Right kidney (tissue), 1 donor: ENCODE measurements around the gene ENTPD6.
"Not testable (repeated sequence)": the region's sequence is repeated elsewhere in the genome, so short reads cannot be mapped to it uniquely, and the experiment has no call there.

Experiments
- DNase-seq: peaks from one replicate; pipeline ENCODE4 v3.0.0-alpha.2; 2016

The ENTPD6 gene

DNA sequence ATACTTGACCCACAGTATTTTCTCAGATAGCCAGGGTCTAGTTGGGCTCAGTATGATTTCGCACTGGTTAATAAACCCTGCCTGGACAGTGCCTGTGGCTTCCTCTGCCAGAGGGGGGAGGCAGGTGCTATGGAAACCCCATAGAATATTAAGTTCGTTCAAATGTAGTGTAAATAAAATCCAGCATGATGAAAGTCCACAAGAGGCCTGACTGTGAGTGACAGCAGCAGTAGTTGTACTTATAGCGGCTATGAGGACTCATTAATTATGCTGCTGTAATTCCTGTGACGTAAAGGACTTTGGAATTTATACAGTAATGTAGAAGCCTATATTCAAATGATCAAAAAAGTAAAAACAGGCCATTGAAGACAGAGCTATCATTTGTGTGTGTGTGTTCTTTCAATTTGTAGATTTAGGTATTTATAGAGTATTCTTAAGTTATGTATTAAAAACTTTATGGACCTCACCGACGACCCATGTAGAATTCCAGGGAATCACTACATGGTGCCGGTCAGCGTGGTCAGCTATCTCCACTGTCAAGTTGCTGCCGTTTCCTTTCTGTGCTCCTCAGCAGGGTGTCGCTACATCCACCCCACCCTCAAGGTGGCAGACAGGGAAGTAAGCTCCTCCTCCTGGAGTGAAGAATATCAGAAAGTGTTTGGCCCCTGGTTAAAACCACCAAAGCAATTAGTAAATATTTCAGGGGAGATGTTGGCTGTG lies 62.4 kb downstream of the ENTPD6 start:
- DNase-seq = no peak

DNA sequence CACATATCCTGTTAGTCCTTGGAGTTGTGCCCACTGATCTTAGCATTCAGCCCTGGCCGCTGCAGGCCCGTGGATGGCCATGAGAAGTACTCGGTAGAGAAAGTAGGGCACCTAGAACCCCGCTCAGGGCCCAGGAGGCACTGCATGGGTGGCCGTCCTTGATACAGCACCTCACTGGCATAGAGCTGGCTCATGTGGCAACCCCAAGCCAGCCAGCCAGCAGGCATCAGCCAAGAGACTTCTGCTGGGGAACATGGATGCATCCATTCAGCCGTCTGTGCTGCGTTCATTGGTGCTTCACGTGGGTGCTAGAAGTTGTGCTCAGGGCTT lies 62.9 kb downstream of the ENTPD6 start:
- DNase-seq = no peak

DNA sequence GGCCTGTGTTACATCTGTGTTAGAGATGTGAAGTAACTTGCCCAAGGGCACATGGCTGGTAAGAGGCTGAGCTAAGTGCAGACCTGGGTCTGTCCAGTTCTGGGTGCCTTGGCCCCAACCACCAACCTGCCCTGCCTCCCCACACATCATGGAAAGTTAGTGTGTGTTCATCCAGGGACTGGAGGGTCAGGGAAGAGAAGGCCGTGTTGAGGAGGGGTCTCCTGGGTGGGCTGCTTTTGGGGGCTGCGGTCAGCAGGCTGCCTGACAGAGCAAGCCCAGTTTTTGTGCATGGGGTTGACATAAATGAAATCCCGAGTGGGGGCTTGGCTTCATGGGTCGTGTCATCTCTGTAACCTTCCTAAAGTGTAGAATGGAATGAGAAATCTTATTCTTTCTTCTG lies 63.3 kb downstream of the ENTPD6 start:
- DNase-seq = no peak

DNA sequence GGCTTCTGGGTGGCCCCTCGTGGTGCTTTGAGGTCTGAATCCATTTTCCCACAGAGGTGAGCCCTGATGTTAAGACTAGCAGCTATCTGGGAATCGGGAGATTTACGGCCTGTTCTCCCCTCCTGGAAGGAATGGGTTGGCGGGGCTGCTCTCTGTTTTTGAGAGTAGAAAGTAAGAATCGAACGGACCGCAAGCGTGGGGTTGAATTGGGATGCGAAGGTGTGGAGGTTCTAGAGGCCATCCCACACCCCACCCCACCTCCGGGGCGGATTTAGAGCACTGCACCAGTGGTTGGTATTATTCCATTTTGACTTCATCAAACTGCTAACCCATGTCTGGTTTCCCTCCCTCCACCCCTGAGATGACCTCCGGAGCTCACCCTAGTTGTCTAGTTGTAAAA lies 63.8 kb downstream of the ENTPD6 start:
- no peak for DNase-seq

DNA sequence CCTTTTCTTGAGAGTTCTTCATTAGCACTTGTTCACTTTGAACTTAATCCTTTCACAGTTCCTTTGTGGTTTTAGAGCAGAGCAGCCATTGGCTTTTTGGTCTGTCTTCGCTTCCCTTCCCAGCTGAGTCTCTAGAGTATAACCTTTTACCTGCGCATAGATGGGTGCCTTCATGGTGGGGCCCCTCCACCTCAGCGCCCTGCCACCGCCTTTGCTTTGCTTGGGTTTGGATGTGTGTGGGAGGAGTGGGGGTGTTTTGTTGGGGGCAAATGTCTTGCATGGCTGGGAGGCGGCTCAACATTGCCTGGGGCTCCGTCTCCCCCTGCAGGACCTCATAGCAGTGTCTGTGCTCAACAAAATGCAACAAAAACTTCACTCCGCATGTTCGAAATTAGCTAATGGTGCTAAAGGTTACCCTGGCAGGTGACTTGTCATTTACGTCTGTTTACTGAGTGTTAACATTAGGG lies 64.3 kb downstream of the ENTPD6 start:
- DNase-seq = no peak

DNA sequence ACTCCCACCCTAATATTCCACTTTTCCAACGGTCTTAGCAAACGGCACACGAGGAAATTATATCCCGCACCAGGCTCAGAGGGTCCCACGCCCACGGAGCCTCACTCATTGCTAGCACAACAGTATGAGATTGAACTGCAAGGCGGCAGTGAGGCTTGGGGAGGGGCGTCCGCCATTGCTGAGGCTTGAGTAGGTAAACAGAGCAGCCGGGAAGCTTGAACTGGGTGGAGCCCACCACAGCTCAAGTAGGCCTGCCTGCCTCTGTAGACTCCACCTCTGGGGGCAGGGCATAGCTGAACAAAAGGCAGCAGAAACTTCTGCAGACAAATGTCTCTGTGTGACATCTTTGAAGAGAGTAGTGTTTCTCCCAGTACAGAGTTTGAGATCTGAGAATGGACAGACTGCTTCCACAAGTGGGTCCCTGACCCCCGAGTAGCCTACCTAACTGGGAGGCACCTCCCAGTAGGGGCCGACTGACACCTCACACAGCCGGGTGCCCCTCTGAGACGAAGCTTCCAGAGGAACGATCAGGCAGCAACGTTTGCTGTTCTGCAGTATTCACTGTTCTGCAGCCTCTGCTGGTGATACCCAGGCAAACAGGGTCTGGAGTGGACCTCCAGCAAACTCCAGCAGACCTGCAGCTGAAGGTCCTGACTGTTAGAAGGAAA lies 65.4 kb downstream of the ENTPD6 start:
- DNase-seq = not testable (repeated sequence)

DNA sequence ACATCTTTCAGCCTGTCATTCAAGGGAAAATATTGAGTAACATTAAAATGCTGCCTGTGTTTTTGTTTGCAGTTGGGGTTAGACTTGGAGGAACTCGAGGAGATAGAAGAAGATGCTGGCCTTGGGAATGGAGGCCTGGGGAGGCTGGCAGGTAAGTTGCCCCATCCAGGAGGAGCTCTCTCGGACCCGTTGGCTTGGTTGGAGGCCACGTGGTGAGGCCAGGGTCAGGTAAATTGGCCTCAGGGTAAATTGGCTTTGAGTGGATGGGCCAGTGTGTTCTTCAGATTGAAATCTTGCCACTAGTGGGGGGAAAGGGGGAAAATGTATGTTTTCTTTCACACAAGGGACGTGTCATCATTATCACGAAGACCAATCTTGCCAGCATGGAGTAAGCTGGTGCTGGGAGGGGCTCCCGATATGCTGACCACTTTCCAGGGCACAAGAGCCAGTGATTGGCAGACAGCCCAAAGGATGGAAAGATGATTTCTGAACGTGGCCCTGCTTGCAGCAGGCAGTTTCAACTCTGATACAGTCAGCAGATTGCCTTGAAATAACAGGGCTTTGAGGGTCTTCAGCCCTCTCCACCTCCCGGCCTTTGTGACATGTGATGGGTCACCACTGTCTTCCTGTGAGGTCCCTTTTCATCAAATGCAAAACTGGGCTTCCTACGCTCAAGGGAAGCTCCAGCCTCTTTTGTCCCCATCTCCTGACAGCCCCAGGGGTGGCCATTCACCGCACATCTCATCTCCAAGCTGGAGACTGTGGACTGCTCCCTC lies 73.7 kb downstream of the ENTPD6 start:
- no peak for DNase-seq

DNA sequence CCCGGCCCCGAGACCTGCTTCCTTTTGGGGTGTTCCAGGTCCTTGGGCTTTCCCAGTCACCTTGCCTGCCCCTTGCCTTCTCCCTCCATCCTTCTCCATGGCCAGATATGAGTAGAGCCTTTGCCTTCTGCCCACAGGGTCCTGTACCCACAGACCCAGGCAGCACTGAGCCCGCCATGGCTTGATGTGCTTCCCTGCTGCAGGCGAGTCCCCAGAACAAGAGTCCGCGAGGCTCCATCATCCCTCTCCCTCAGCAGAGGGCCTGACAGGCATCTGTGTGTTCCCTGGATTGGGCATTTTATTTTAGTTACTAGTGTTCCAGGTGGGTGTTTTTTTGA lies 74.3 kb downstream of the ENTPD6 start:
- DNase-seq = no peak

DNA sequence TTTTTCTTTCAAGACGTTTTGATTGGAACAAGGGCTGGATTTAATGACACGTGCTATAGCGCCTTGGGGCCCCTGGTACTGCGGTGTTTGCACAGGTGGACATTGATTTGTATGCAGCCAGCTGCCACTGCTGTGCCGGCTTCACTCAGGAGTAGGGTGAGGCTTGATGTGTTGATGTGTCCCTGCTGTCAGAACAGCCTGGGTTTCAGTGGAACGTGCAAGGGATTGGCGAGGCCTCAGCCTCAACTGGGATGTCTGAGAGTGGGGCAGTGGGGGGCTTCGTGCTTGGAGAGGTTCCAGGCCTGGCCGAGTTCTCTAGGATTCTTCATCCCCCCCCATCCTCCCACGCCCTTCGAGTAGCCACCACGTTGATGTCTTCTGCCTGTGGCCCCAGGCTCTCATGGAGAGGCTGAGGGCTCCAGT lies 75.3 kb downstream of the ENTPD6 start:
- DNase-seq = no peak

DNA sequence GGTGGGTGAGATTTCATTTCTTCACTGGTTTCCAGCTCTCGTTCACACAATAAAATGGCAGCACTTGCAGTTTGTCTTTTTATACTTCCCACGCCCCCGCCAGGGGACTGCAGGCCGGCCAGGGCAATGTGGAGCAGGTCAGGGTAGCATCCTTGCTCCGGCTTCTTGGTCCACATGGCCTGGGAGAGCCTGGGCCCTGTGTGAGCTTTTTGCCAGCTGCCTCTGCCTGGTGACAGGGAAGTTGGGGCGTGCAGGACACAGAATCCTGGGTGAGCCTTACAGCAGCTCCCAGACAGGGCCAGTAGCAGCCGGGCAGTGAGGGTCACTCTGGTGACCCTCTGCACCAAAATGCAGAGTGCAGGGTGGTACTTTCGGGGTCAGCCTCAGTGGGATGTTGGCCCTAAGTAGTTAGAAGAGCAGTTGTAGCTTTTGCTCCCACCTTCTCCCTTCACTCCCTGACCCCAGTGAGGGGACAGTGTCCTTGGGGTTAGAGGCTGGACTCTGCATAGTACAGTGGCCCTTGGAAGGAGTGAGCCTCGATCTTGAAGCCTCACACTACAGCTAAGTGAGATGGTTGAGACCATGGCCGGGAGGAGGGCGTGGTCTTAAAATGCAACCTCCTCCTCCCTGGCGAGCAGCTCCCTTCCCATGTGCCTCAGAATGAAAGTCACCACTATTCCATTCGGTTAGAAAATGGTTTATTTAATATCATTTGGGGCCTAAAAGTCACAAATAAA lies 76.1 kb downstream of the ENTPD6 start:
- no peak for DNase-seq

DNA sequence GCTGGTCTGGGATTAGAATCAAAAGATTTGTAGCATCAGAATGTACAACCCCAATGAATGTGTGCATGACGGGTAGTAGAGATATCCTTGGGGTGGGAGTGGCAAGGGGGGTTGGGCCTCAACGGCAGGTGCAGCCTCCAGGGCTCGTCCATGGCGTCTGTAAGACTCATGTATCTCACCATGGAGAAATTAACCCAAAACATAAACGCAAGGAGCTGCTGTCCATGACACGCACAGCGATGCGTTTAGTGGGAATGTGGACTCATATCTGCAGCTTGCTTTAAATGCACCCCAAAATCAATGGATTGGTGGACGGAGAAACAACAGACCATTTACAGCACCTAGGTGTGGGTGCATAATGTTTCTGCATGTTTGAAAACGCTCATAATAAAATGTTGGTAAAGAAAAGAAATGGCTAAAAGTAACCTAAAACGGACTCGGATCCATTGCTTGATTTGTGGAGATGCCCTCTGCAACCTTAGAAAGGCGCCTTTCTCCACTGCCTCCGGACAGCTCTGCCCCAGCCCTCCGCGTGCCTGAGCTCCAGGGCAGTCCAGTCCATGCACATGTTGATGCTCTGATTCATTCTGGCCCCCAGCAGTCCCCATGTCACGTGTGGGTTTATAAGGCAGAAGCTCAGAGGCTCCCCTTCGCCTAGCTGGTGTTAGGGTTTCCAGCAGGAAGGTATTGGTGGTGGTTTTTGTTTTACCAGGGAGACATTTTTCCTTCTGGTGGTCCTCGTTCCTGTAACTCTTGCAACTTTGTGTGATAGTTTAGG lies 76.9 kb downstream of the ENTPD6 start:
- DNase-seq = no peak

DNA sequence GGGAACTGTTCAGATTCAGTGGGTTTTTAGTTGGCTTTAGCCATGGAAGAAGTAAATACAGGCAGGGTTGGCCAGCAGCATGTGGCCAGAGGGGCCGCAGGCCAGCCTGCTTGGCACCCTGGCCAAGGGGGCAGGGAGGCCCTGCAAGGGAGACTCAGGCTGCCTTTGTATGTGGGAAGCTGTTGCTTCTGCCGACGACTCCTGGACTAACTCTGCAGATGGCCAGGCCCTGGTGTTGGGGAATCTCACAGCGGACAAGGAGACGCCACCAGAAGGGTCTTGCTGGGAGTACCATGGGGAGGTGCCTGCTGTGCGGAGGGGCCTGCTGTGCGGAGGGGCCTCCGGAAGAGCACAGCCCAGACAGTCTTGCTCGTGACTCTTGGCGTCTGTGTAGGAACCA lies 77.5 kb downstream of the ENTPD6 start:
- no peak for DNase-seq

DNA sequence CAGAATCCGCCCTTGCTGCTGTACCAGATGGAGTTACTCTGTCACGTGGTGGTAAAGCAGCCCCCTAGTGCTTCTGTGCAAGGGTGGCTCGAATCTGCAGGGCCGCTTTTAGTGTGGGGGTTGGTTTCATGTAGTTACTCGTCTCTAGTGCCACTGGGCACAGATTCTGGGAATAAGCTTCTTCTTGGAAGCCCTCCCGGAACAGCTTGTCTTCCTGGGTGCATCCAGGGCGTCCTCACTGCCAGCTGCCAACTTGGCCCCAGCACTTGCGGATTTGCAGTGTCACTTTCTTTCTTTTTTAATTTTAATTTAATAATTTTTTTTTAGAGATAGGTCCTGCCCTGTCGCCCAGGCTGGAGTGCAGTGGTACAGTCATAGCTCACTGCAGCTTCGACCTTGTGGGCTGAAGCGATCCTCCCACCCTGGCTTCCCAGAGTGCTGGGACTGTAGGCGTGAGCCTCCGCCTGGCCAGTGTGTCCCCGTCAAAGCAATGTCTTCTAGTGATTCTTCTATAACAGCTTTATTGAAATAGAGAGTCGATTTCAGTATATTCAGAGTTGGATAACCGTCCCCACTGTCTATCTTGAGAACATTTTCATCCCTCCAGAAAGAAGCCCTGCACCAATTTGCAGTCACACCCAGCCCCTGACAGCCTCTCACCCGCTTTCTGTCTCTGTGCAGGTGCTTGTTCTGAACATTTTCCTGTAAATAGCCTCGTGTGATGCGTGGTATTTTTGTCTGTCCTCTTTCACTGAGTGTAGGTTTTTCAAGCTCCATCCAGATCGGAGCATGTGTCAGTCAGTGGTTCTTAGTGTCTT lies 78.2 kb downstream of the ENTPD6 start:
- no peak for DNase-seq

DNA sequence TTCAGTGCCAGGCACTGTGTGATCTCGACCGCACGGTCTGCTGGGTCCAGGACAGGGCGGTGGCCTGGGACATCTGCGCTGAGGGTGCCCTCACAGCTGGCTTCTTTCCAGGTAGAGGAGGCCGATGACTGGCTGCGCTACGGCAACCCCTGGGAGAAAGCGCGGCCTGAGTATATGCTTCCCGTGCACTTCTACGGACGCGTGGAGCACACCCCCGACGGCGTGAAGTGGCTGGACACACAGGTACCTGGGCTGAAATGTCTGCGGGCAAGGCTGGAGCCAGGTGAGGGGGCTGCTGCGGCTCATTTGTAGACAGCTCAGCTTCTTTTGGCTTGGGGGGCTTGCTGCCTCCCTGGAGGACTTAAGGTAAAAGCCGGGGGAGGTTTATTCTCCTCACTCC lies 79.0 kb downstream of the ENTPD6 start:
- DNase-seq = no peak

DNA sequence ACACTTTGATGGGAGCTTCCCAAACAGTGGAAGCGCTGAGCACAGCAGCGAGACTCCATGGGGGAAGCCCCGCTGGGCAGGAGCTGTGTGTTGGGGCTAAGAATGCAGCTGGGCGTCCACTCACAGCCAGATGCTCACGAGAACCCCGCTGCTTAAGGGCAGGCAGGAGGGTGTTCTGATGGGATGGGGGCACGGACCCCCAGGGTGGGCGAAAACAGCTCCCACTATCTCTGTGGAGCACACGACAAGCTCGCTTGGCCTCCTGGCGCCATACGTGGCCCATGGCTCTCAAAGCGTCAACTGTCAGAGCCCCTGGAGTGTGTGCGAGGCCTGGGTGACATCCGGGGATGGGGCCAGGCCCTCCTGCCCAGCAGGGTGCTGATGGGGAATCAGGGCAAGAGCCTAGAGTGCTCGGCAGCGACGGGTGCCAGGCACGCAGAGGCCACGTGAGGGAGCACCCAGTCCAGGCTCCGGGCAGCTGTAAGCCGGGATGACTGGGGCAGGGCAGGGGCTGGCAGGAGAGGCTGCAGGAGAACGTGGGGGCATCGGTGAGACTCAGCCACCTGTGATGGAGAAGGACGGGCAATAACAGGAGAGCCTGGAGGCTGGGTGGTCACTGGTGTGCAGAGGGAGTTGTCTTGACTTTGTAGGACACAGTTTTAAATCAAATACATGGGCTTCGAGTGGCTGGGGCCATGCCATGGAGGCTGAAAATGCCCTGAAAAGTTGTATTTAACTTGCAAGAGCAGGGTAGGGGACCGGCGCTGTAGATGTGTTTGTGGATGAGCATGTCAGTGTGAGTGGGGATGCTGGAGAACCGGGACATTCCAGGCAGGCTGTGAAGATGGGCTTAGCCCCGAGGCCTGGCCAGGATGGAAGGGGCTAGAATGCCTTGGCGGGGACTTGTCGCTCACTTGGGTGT lies 79.6 kb downstream of the ENTPD6 start:
- DNase-seq = no peak

DNA sequence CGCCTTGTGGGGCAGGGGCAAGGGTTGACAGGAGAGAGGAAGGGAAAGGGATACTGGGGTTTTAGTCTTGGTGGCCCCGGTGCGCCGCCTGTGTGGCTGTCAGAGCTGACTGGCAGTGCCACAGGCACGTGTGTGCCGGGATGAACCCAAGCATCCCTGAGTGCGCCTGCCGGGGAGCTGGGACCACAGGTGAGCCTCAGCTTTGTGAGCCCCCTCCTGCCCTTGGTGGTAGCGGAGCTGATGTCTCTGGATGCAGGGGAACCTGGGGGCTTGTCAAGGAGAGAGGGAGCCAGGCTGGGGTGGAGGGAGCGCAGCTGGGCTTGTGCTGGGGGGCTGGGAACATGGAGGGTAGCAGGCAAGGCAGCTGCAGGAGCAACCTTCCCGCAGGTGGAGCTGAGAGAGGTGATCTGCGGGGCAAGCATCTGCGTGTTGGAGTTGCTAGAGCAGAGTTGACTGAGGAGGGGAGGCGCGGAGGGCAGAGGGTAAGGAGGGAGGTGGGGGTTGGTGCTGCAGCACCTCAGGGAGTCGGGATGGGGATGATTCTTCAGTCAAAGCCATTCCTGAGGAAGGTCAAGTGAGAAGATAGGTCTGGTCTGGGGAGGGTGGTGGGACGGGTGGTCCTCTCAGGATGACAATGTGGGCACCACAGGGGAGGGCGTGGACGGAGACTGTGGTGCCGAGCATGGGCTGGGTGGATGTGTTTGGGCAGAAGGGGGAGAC lies 80.5 kb downstream of the ENTPD6 start:
- DNase-seq = no peak
